K562 (cell line): ENCODE measurements around the gene SLC25A45. TPM values are rescaled to one million over a fixed set of nuclear protein-coding genes. Genes with fewer than 3 reads are reported as not detected.

Experiments
- CBX8 ChIP-seq: fragments of 200-600 bp; sonication (generic); IDR thresholded peaks from 2 replicates; pipeline ENCODE4 v1.6.1; 2012; ENCODE audit warnings: borderline replicate concordance, mixed run types, low read depth, mild to moderate bottlenecking, moderate library complexity, mixed read lengths, low read length, control low read depth, inconsistent platforms; ENCODE audit not compliant: poor library complexity, severe bottlenecking; ENCODE audit errors: extremely low read depth
- CREB1 ChIP-seq, 2 experiments: sonication (generic) in 1 of 2; formaldehyde crosslinking in 1 of 2; IDR thresholded peaks; 2 replicates each; pipeline versions ENCODE4 v1.6.1 to v1.8.0; 2012 to 2022; ENCODE audit warnings: inconsistent platforms in 1 of 2, mild to moderate bottlenecking in 1 of 2, missing genetic modification reagents in 1 of 2, moderate library complexity in 1 of 2
- CTCF ChIP-seq, 3 experiments: IDR thresholded peaks in 2 of 3; conservative IDR thresholded peaks in 1 of 3; 2 replicates each; pipeline ENCODE4 v1.5.1; 2011 to 2012; ENCODE audit warnings: low read length in 3 of 3, mild to moderate bottlenecking in 3 of 3, control low read depth in 2 of 3, improper control_type of control experiment in 1 of 3, inconsistent platforms in 1 of 3, low read depth in 1 of 3, mixed read lengths in 1 of 3, moderate library complexity in 1 of 3; ENCODE audit not compliant: insufficient read depth in 2 of 3
- ELK1 ChIP-seq: sonication (generic); formaldehyde crosslinking; IDR thresholded peaks from 2 replicates; pipeline ENCODE4 v1.8.1; 2022; ENCODE audit warnings: missing genetic modification reagents
- GATA2 ChIP-seq: sonication (generic); formaldehyde crosslinking; IDR thresholded peaks from 2 replicates; pipeline ENCODE4 v1.4.0; 2020; ENCODE audit warnings: mild to moderate bottlenecking, missing genetic modification reagents
- KAT2B ChIP-seq: IDR thresholded peaks from one replicate; pipeline ENCODE4 v1.6.1; 2012; ENCODE audit warnings: low read depth, mild to moderate bottlenecking, control low read depth, inconsistent platforms, low read length, moderate library complexity
- PHB2 ChIP-seq: fragments of 450-650 bp; IDR thresholded peaks from 2 replicates; pipeline ENCODE4 v1.6.1; 2017; ENCODE audit warnings: low read depth
- PRDM10 ChIP-seq: fragments of 450-650 bp; IDR thresholded peaks from 2 replicates; pipeline ENCODE4 v1.6.1; 2018; ENCODE audit not compliant: partially characterized antibody
- RBM25 ChIP-seq: fragments of 200-400 bp; formaldehyde crosslinking; IDR thresholded peaks from 2 replicates; pipeline ENCODE4 v1.6.1; 2018; ENCODE audit warnings: low read length, low read depth, moderate library complexity; ENCODE audit not compliant: severe bottlenecking
- ZNF639 ChIP-seq, 2 experiments: fragments of 200-800 bp in 1 of 2; sonication (Bioruptor generic) in 1 of 2; sonication (generic) in 1 of 2; formaldehyde crosslinking in 1 of 2; IDR thresholded peaks in 1 of 2; conservative IDR thresholded peaks in 1 of 2; 2 replicates each; pipeline versions ENCODE4 v1.5.0 to v1.6.1; 2016 to 2020; ENCODE audit warnings: missing compliant biosample characterization in 1 of 2, missing genetic modification characterization in 1 of 2, missing genetic modification reagents in 1 of 2
- polyA plus RNA-seq, 8 experiments: library from polyadenylated mRNA; depleted of rRNA in 4 of 8; stranded (reverse) in 5 of 8; unstranded in 3 of 8; fragments of >200 nt; fragmentation: Nextera tagmentation in 2 of 8; fragmentation: Illumina TruSeq in 1 of 8; extraction: Ambion mirVana in 2 of 8; extraction: Trizol in 1 of 8; gene quantifications; 2 replicates each; pipeline versions ENCODE4 v1.2.1 to v1.2.3, GENCODE V29; 2011 to 2014; ENCODE audit warnings: inconsistent platforms in 1 of 8, missing spikeins in 1 of 8
- total RNA-seq, 7 experiments: library from RNA; depleted of rRNA in 6 of 7; stranded (reverse); fragments of >200 nt in 6 of 7; fragmentation: Illumina TruSeq in 2 of 7; extraction: Trizol in 2 of 7; gene quantifications; 2 replicates each; pipeline versions ENCODE4 v1.2.1 to v1.2.3, GENCODE V29; 2011 to 2021; ENCODE audit warnings: low replicate concordance in 1 of 7
- TF ChIP-seq, protein P1 (sequence below): fragments of 250-450 bp; sonication (Bioruptor Pico); IDR thresholded peaks from 2 replicates; pipeline ENCODE4 v1.5.0; 2021; ENCODE audit warnings: mild to moderate bottlenecking, borderline replicate concordance

SLC25A45 gene
- total and polyA plus RNA-seq, 9 of the 15 experiments (the other 6 are each of a cell fraction or from before 2014, with no cell fraction given): 0.15 to 2.3 (median 0.68) TPM

- TF ChIP-seq PRDM10: peak; percentile 50
- TF ChIP-seq CTCF (IDR thresholded peaks at IDR 0.05 in 2 of 3, conservative IDR thresholded peaks at IDR 0.05 in 1 of 3; ENCODE audit: insufficient read depth in 2 of 3, low read depth in 1 of 3, low read length in 3 of 3): no peak
- peak; percentile 95 for TF ChIP-seq RBM25
- no peak for TF ChIP-seq ELK1 (CRISPR knock-in tag)
- no peak for TF ChIP-seq PHB2
- TF ChIP-seq CREB1 (IDR thresholded peaks at IDR 0.05): no peak; the same call in 1 of the 2 replicates
- TF ChIP-seq CREB1 (CRISPR knock-in tag; IDR thresholded peaks at IDR 0.05): peak; percentile 66; the same call in 1 of the 2 replicates
- no peak for TF ChIP-seq CBX8
- no peak for TF ChIP-seq ZNF639 (CRISPR knock-in tag; conservative IDR thresholded peaks at IDR 0.05 in 1 of 2, IDR thresholded peaks at IDR 0.05 in 1 of 2)
- no peak for TF ChIP-seq GATA2
- TF ChIP-seq, protein P1, sequence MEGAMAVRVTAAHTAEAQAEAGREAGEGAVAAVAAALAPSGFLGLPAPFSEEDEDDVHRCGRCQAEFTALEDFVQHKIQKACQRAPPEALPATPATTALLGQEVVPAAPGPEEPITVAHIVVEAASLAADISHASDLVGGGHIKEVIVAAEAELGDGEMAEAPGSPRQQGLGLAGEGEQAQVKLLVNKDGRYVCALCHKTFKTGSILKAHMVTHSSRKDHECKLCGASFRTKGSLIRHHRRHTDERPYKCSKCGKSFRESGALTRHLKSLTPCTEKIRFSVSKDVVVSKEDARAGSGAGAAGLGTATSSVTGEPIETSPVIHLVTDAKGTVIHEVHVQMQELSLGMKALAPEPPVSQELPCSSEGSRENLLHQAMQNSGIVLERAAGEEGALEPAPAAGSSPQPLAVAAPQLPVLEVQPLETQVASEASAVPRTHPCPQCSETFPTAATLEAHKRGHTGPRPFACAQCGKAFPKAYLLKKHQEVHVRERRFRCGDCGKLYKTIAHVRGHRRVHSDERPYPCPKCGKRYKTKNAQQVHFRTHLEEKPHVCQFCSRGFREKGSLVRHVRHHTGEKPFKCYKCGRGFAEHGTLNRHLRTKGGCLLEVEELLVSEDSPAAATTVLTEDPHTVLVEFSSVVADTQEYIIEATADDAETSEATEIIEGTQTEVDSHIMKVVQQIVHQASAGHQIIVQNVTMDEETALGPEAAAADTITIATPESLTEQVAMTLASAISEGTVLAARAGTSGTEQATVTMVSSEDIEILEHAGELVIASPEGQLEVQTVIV (CRISPR knock-in tag): no peak
- no peak for TF ChIP-seq KAT2B
Measured at GRCh38 chr11:65386307-65387140, 4.1 kb upstream of the SLC25A45 start, which contains the start of gene FRMD8 (continued).
